Kidney (tissue), 14 donors: Measurements from ENCODE around the gene RAMP3. TPM values are rescaled to one million over a fixed set of nuclear protein-coding genes. Genes with fewer than 3 reads are reported as not detected.
"Not testable (repeated sequence)": the region's sequence is repeated elsewhere in the genome, so short reads cannot be mapped to it uniquely, and the experiment has no call there.

Experiments used
- DNase-seq, 5 donors: peaks; one replicate each; pipeline ENCODE4 v3.0.0-alpha.2; 2013 to 2020
- FAIRE-seq: peaks from 2 replicates; lab custom pipeline; 2012; peaks lifted over from hg19 to GRCh38; lab: Jason Lieb, UNC
- H3K27ac ChIP-seq, 2 donors: one replicate each; pipeline ENCODE4 v1.7.0; 2013; ENCODE audit warnings: low read depth in 2 of 2, low read length in 2 of 2, inconsistent platforms in 1 of 2
- H3K27me3 ChIP-seq: one replicate; pipeline ENCODE4 v1.7.1; 2013; ENCODE audit warnings: low read length, inconsistent platforms; ENCODE audit not compliant: control insufficient read depth, insufficient read depth
- H3K36me3 ChIP-seq, 3 donors: one replicate each; pipeline versions ENCODE4 v1.7.0 to v1.7.1; 2013; ENCODE audit warnings: low read length in 3 of 3, control low read depth in 1 of 3, inconsistent platforms in 1 of 3; ENCODE audit not compliant: insufficient read depth in 3 of 3, control insufficient read depth in 2 of 3
- H3K4me1 ChIP-seq, 3 donors: one replicate each; pipeline versions ENCODE4 v1.7.0 to v1.7.1; 2013; ENCODE audit warnings: low read length in 3 of 3, inconsistent platforms in 1 of 3, low read depth in 1 of 3; ENCODE audit not compliant: control insufficient read depth in 2 of 3, insufficient read depth in 2 of 3
- H3K4me3 ChIP-seq, 3 donors: one replicate each; pipeline versions ENCODE4 v1.7.0 to v1.8.1; 2013; ENCODE audit warnings: low read length in 3 of 3, control low read depth in 1 of 3, inconsistent platforms in 1 of 3
- H3K9ac ChIP-seq, 3 donors: one replicate each; pipeline versions ENCODE4 v1.7.0 to v1.7.1; 2013; ENCODE audit warnings: low read length in 3 of 3, control low read depth in 1 of 3, inconsistent platforms in 1 of 3
- H3K9me3 ChIP-seq, 3 donors: one replicate each; pipeline versions ENCODE4 v1.7.0 to v1.7.1; 2013; ENCODE audit warnings: low read length in 3 of 3, control low read depth in 1 of 3, inconsistent platforms in 1 of 3; ENCODE audit not compliant: control insufficient read depth in 2 of 3, insufficient read depth in 1 of 3
- CTCF ChIP-seq: IDR thresholded peaks from 3 replicates; pipeline ENCODE4 v1.5.1; 2012; ENCODE audit warnings: mild to moderate bottlenecking, moderate library complexity, borderline replicate concordance; ENCODE audit not compliant: insufficient read depth; ENCODE audit errors: extremely low read depth
- intact Hi-C: fragments of 100-400 bp; cut with DNase I; formaldehyde crosslinking; loops from one replicate; pipeline ENCODE4 v1.11.1; 2022
- polyA plus RNA-seq: library from polyadenylated mRNA; stranded (reverse); fragments of 350-450 nt; fragmentation: Illumina TruSeq; extraction: RNeasy Lipid Tissue Mini Kit (QIAGEN cat#74804); gene quantifications from one replicate; pipeline ENCODE4 v1.2.3, GENCODE V29; 2014; ENCODE audit warnings: low read depth, low replicate concordance; ENCODE audit not compliant: insufficient read depth
- total RNA-seq: library from RNA; stranded (reverse); fragmentation: NEBNext Ultra II Directional; extraction: Animal tissue kit (Norgen Biotek cat#: 25700); gene quantifications from one replicate; pipeline ENCODE4 v1.2.1, GENCODE V29; 2021
- donor health status: control.
- donor health status: control.
- donor health status: control.
- donor health status: control.
- donor health status: control.
- donor health status: DM: yes; HTN: yes; CAD: no.
- donor health status: Normal renal cell carcinoma (clear cell type).

RAMP3 gene
- total and polyA plus RNA-seq, 2 donors from 2014 or later: 82.6 to 168 TPM

- no peak overlapping the region for H3K4me3 ChIP-seq
- intact Hi-C loops: loop anchor here (10.0 kb wide), 1 partner anchor 712 kb away; no protein-coding TSS in a partner anchor
- peaks cover 3% of the 10 kb centered on the region for H3K27me3 ChIP-seq
- TF ChIP-seq CTCF: no peak
- no peaks in the 10 kb centered on the region for H3K9me3 ChIP-seq
- no peaks in the 10 kb centered on the region for H3K36me3 ChIP-seq
- DNase-seq (peak in 2 of 5 donors; percentile 23 to 35), FAIRE-seq (no peak)
- H3K27ac ChIP-seq: no peak overlapping the region
- H3K9ac ChIP-seq: no peak overlapping the region
- H3K4me1 ChIP-seq: peaks cover 0 to 3% (median 0%) of the 10 kb centered on the region in 3 donors
These were observed 4.4 kb upstream of the RAMP3 start for GRCh38 chr7:45153233-45153632.

GRCh38 chr7:45153861-45154260 lies 3.7 kb upstream of the RAMP3 start:
- intact Hi-C loops: loop anchor here (10.0 kb wide), 1 partner anchor 711 kb away; no protein-coding TSS in a partner anchor
- not testable (repeated sequence) for H3K36me3 ChIP-seq, H3K27me3 ChIP-seq, H3K4me3 ChIP-seq, H3K27ac ChIP-seq, H3K4me1 ChIP-seq, FAIRE-seq, H3K9me3 ChIP-seq, H3K9ac ChIP-seq
- DNase-seq: peak in 1 of 5 donors; percentile 41

GRCh38 chr7:45155357-45155900 lies 2.2 kb upstream of the RAMP3 start:
- Histone ChIP-seq H3K4me3 (no peak overlapping the region), H3K27me3 (peaks cover 3% of the 10 kb centered on the region), H3K9ac (no peak overlapping the region), H3K27ac (no peak overlapping the region), H3K4me1 (peaks cover 0 to 3% (median 0%) of the 10 kb centered on the region in 3 donors), H3K36me3 (no peaks in the 10 kb centered on the region), H3K9me3 (no peaks in the 10 kb centered on the region)
- DNase-seq (peak in 2 of 5 donors; percentile 29 to 54), FAIRE-seq (no peak)
- TF ChIP-seq CTCF: no peak
- intact Hi-C loops: loop anchor here (5.0 to 10.0 kb wide), 2 partner anchors 102 to 709 kb away; no protein-coding TSS in a partner anchor

GRCh38 chr7:45155941-45156340 lies 1.6 kb upstream of the RAMP3 start:
- Histone ChIP-seq H3K27me3 (peaks cover 3% of the 10 kb centered on the region), H3K9me3 (no peaks in the 10 kb centered on the region), H3K4me1 (peaks cover 0 to 3% (median 0%) of the 10 kb centered on the region in 3 donors), H3K9ac (no peak overlapping the region), H3K27ac (no peak overlapping the region), H3K36me3 (no peaks in the 10 kb centered on the region), H3K4me3 (no peak overlapping the region)
- FAIRE-seq: no peak
- TF ChIP-seq CTCF: no peak
- intact Hi-C loops: loop anchor here (5.0 to 10.0 kb wide), 2 partner anchors 101 to 709 kb away; no protein-coding TSS in a partner anchor
- DNase-seq: peak in 1 of 5 donors; percentile 25
